T47D (cell line): ENCODE results near the gene SMYD3.

ENCODE experiments used
- DNase-seq, 2 experiments: peaks; one replicate each; pipeline versions ENCODE4 v3.0.0 to v3.0.0-alpha.2; 2011 to 2012; ENCODE audit warnings: low read depth in 1 of 2, low spot score in 1 of 2
- JUND ChIP-seq: IDR thresholded peaks from 2 replicates; pipeline ENCODE4 v1.6.1; 2012; ENCODE audit warnings: low read depth
- in situ Hi-C: cut with HindIII; loops from 2 replicates; pipeline ENCODE4 v1.10.0; 2016; ENCODE audit warnings: low sequenced_read_pairs, low pct_unique_long_range_greater_than_20kb

The SMYD3 gene

GRCh38 chr1:246203180-246203579 is 303.9 kb downstream of the SMYD3 start:
- in situ Hi-C loops = no loop called here
- no peak for DNase-seq
- TF ChIP-seq JUND = no peak

GRCh38 chr1:246200738-246201137 is 306.3 kb downstream of the SMYD3 start:
- no peak for TF ChIP-seq JUND
- no peak for DNase-seq
- in situ Hi-C loops = no loop called here

- no peak for DNase-seq
- no peak for TF ChIP-seq JUND
These were observed 306.9 kb downstream of the SMYD3 start for GRCh38 chr1:246200225-246200624.

GRCh38 chr1:246199086-246199645 is 307.9 kb downstream of the SMYD3 start:
- no peak for DNase-seq
- in situ Hi-C loops = no loop called here
- no peak for TF ChIP-seq JUND

More at GRCh38 chr1:246200225-246200624, 306.9 kb downstream of the SMYD3 start:
- in situ Hi-C loops = no loop called here

- DNase-seq = no peak
- TF ChIP-seq JUND = no peak
- in situ Hi-C loops = no loop called here
These were observed 308.8 kb downstream of the SMYD3 start for GRCh38 chr1:246198115-246198816.

GRCh38 chr1:246197076-246197475 is 310.0 kb downstream of the SMYD3 start:
- no peak for TF ChIP-seq JUND
- in situ Hi-C loops = no loop called here
- no peak for DNase-seq

GRCh38 chr1:246195296-246195695 is 311.8 kb downstream of the SMYD3 start:
- no peak for DNase-seq
- in situ Hi-C loops = no loop called here
- no peak for TF ChIP-seq JUND

- DNase-seq = no peak
- in situ Hi-C loops = no loop called here
- no peak for TF ChIP-seq JUND
These were observed 313.5 kb downstream of the SMYD3 start for GRCh38 chr1:246193537-246193936.

GRCh38 chr1:246189126-246189525 is 318.0 kb downstream of the SMYD3 start:
- DNase-seq = no peak
- in situ Hi-C loops = no loop called here
- no peak for TF ChIP-seq JUND

GRCh38 chr1:246187834-246188372 is 319.2 kb downstream of the SMYD3 start:
- in situ Hi-C loops = no loop called here
- TF ChIP-seq JUND = no peak
- no peak for DNase-seq

GRCh38 chr1:246184503-246184902 is 322.6 kb downstream of the SMYD3 start:
- no peak for TF ChIP-seq JUND
- DNase-seq = no peak
- in situ Hi-C loops = no loop called here

- no peak for DNase-seq
- no peak for TF ChIP-seq JUND
- in situ Hi-C loops = no loop called here
These were observed 324.8 kb downstream of the SMYD3 start for GRCh38 chr1:246182149-246182851.

- in situ Hi-C loops = no loop called here
- no peak for DNase-seq
- no peak for TF ChIP-seq JUND
These were observed 325.8 kb downstream of the SMYD3 start for GRCh38 chr1:246181241-246181640.
